Measurements from ENCODE around the gene GRM2.

- TF ChIP-seq POLR2A (IDR thresholded peaks at IDR 0.05) (no peak), CTCF (IDR thresholded peaks at IDR 0.05) (no peak)
Measured at GRCh38 chr3:51748327-51748726, 41.5 kb downstream of the GRM2 start.
